Parathyroid adenoma (tissue), 2 donors: ENCODE data around the gene SNURF.

Experiments used
- H2AFZ ChIP-seq: fragments of 300-600 bp; sonication (generic); one replicate; pipeline ENCODE4 v1.7.0; 2017; ENCODE audit warnings: antibody characterized with exemption, mild to moderate bottlenecking
- H3K27ac ChIP-seq: fragments of 300-600 bp; sonication (generic); one replicate; pipeline ENCODE4 v1.7.0; 2017
- H3K27me3 ChIP-seq: fragments of 300-600 bp; sonication (generic); one replicate; pipeline ENCODE4 v1.7.0; 2017; ENCODE audit warnings: low read length; ENCODE audit not compliant: control insufficient read depth, insufficient read depth
- H3K36me3 ChIP-seq: fragments of 300-600 bp; sonication (generic); one replicate; pipeline ENCODE4 v1.7.0; 2017; ENCODE audit warnings: low read length; ENCODE audit not compliant: control insufficient read depth, insufficient read depth
- H3K4me1 ChIP-seq: fragments of 300-600 bp; sonication (generic); one replicate; pipeline ENCODE4 v1.7.0; 2017; ENCODE audit warnings: control low read depth
- H3K4me2 ChIP-seq: fragments of 300-600 bp; sonication (generic); one replicate; pipeline ENCODE4 v1.7.0; 2017; ENCODE audit warnings: low read length
- H3K4me3 ChIP-seq: fragments of 300-600 bp; sonication (generic); one replicate; pipeline ENCODE4 v1.7.0; 2017; ENCODE audit warnings: low read depth, low read length
- H3K79me2 ChIP-seq: fragments of 300-600 bp; sonication (generic); one replicate; pipeline ENCODE4 v1.7.0; 2017; ENCODE audit warnings: control low read depth
- H3K9ac ChIP-seq: fragments of 300-600 bp; sonication (generic); one replicate; pipeline ENCODE4 v1.7.0; 2017; ENCODE audit warnings: mild to moderate bottlenecking
- H3K9me3 ChIP-seq: fragments of 300-600 bp; sonication (generic); one replicate; pipeline ENCODE4 v1.7.0; 2017; ENCODE audit warnings: low read length; ENCODE audit not compliant: control insufficient read depth
- TF ChIP-seq, protein P1 (sequence below): fragments of 300-600 bp; sonication (generic); IDR thresholded peaks from one replicate; pipeline ENCODE4 v1.7.0; 2017; ENCODE audit warnings: antibody characterized with exemption, mild to moderate bottlenecking
- donor health status: primary hyperparathyroidism.

SNURF gene

DNA sequence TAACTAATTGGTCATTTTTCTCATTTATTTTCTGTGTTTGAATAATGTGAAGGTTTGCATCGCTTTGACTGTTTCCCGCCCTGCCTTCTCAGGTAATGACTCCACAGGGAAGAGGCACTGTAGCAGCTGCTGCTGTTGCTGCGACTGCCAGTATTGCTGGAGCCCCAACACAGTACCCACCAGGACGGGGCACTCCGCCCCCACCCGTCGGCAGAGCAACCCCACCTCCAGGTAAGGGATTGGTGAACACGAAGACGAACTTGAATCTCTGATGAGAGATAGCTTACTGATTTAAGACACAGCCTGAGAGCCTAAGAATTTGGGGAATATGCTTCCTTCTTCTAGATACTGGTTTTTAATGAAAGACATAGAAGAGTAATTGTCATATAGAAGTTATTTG lies 22.9 kb downstream of the SNURF start:
- Histone ChIP-seq H2AFZ (no peak overlapping the region), H3K79me2 (peaks cover 31% of the 10 kb centered on the region), H3K27me3 (no peaks in the 10 kb centered on the region), H3K9me3 (no peaks in the 10 kb centered on the region), H3K27ac (no peak overlapping the region), H3K4me1 (no peaks in the 10 kb centered on the region), H3K9ac (no peak overlapping the region), H3K4me3 (no peak overlapping the region), H3K36me3 (no peaks in the 10 kb centered on the region), H3K4me2 (no peak overlapping the region)
- TF ChIP-seq, protein P1, sequence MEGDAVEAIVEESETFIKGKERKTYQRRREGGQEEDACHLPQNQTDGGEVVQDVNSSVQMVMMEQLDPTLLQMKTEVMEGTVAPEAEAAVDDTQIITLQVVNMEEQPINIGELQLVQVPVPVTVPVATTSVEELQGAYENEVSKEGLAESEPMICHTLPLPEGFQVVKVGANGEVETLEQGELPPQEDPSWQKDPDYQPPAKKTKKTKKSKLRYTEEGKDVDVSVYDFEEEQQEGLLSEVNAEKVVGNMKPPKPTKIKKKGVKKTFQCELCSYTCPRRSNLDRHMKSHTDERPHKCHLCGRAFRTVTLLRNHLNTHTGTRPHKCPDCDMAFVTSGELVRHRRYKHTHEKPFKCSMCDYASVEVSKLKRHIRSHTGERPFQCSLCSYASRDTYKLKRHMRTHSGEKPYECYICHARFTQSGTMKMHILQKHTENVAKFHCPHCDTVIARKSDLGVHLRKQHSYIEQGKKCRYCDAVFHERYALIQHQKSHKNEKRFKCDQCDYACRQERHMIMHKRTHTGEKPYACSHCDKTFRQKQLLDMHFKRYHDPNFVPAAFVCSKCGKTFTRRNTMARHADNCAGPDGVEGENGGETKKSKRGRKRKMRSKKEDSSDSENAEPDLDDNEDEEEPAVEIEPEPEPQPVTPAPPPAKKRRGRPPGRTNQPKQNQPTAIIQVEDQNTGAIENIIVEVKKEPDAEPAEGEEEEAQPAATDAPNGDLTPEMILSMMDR = no peak

DNA sequence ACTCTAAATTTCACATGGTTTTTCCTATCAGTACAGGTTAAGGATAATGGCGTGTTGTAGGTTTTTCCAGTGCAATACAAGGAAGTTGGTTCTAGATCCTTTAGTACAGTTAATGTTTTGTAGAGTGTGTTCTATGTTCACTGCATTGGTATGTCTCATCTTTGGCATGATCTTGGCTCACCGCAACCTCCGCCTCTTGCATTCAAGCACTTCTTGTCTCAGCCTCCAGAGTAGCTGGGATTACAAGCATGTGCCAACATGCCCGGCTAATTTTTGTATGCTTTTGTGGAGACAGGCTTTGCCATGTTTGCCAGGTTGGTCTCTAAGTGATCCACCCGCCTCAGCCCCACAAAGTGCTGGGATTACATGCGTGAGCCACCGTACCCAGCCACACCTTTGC lies 30.4 kb downstream of the SNURF start:
- H3K27me3 ChIP-seq = no peaks in the 10 kb centered on the region
- TF ChIP-seq, protein P1 = no peak
- H3K27ac ChIP-seq = no peak overlapping the region
- H3K36me3 ChIP-seq = no peaks in the 10 kb centered on the region
- no peak overlapping the region for H3K4me2 ChIP-seq
- H3K4me3 ChIP-seq = no peak overlapping the region
- no peaks in the 10 kb centered on the region for H3K9me3 ChIP-seq
- peaks cover 5% of the 10 kb centered on the region for H3K4me1 ChIP-seq
- H3K9ac ChIP-seq = no peak overlapping the region
- peaks cover 20% of the 10 kb centered on the region for H3K79me2 ChIP-seq
- no peak overlapping the region for H2AFZ ChIP-seq

DNA sequence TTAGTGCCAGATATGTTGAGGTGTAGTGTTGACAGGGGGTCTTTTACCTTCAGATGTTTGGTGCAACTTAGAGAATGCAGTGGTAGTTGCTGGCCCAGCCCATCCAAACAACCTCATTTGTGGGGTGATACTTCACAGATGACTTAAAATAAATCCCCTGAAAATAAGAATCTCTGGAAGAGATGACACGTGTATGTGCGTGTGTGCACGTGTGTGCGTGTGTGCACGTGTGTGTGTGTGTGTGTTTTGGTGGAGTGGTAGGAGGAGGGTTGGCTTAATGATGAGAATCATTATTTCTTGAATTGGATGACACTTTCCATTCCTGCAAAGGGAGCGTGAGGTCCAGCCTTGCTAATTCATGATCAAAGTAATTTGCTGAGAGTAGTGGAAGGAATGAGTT lies 31.9 kb downstream of the SNURF start:
- H3K4me3 ChIP-seq = no peak overlapping the region
- no peak overlapping the region for H3K9ac ChIP-seq
- H3K79me2 ChIP-seq = peaks cover 15% of the 10 kb centered on the region
- no peak overlapping the region for H3K4me2 ChIP-seq
- H3K27ac ChIP-seq = no peak overlapping the region
- H3K4me1 ChIP-seq = peaks cover 5% of the 10 kb centered on the region
- no peaks in the 10 kb centered on the region for H3K27me3 ChIP-seq
- TF ChIP-seq, protein P1 = no peak
- H3K9me3 ChIP-seq = no peaks in the 10 kb centered on the region
- H3K36me3 ChIP-seq = no peaks in the 10 kb centered on the region
- no peak overlapping the region for H2AFZ ChIP-seq
